Measurements from ENCODE around the gene SDHAF3. TPM values are rescaled to one million over a fixed set of nuclear protein-coding genes. Genes with fewer than 3 reads are reported as not detected.

Gene SDHAF3
- total and polyA plus RNA-seq, 2 of the 8 experiments (the other 6 are each of a cell fraction or from before 2014, with no cell fraction given) = 12.0 to 31.3 TPM

GRCh38 chr7:97167749-97168148 is 50.3 kb downstream of the SDHAF3 start:
- Histone ChIP-seq H3K23me2 (ENCODE audit: low read depth, low read length) (no peaks in the 10 kb centered on the region), H2BK12ac (ENCODE audit: low read depth, low read length) (no peak overlapping the region), H2BK5ac (ENCODE audit: low read depth, low read length) (peak overlapping the region; percentile 82), H3K23ac (ENCODE audit: insufficient read length) (no peak overlapping the region), H3K4ac (replicated peaks; ENCODE audit: insufficient read length, low read depth, low read length) (no peak overlapping the region), H3K27me3 (replicated peaks in 1 of 4; ENCODE audit: control insufficient read depth in 3 of 4, extremely low read depth in 1 of 4, insufficient read depth in 3 of 4, low read length in 3 of 4) (no peaks in the 10 kb centered on the region), H3K79me1 (ENCODE audit: low read depth, low read length) (peaks cover 2% of the 10 kb centered on the region; the same call in 1 of the 2 replicates), H4K91ac (replicated peaks; ENCODE audit: insufficient read length, low read length) (no peak overlapping the region), H4K5ac (ENCODE audit: insufficient read length, low read depth, low read length) (no peak overlapping the region), H3K9me3 (ENCODE audit: insufficient read depth in 2 of 2, low read depth in 1 of 2, low read length in 1 of 2) (no peaks in the 10 kb centered on the region; a peak in 1 of 4 replicates), H3K4me1 (replicated peaks in 1 of 4; ENCODE audit: control insufficient read depth in 3 of 4, insufficient read depth in 4 of 4, low read length in 3 of 4) (peaks cover 0 to 3% (median 0%) of the 10 kb centered on the region in 4 experiments; a peak in 2 of 7 replicates), H3K56ac (replicated peaks; ENCODE audit: insufficient read length, low read depth, low read length) (no peak overlapping the region), H3K36me3 (ENCODE audit: control insufficient read depth in 2 of 4, insufficient read depth in 4 of 4, low read length in 3 of 4) (peaks cover 0 to 5% (median 0%) of the 10 kb centered on the region in 4 experiments; a peak in 3 of 8 replicates), H2AK5ac (ENCODE audit: low read depth, low read length) (no peak overlapping the region), H3K14ac (ENCODE audit: insufficient read length) (no peak overlapping the region), H2BK20ac (ENCODE audit: low read length) (no peak overlapping the region), H3K9ac (replicated peaks in 1 of 4; ENCODE audit: extremely low read depth in 1 of 4, low read depth in 3 of 4, low read length in 3 of 4) (no peak overlapping the region; a peak in 1 of 7 replicates), H3K4me3 (ENCODE audit: extremely low read depth in 1 of 4, insufficient read depth in 2 of 4, low read depth in 3 of 4, low read length in 4 of 4) (no peak overlapping the region), H4K8ac (ENCODE audit: extremely low read depth, insufficient read depth, low read length) (no peak overlapping the region; the same call in 1 of the 2 replicates), H3K18ac (ENCODE audit: extremely low read depth, low read length) (no peak overlapping the region; the same call in 1 of the 2 replicates), H2BK15ac (ENCODE audit: low read length) (no peak overlapping the region), H4K20me1 (replicated peaks in 1 of 2; ENCODE audit: control insufficient read depth in 1 of 2, insufficient read depth in 2 of 2, low read length in 2 of 2) (no peaks in the 10 kb centered on the region), H2BK120ac (replicated peaks; ENCODE audit: low read depth, low read length) (peak overlapping the region; percentile 57), H3K79me2 (ENCODE audit: control insufficient read depth in 1 of 2, insufficient read depth in 2 of 2, low read length in 2 of 2) (peaks cover 0 to 18% of the 10 kb centered on the region in 2 experiments; a peak in 2 of 4 replicates), H2AFZ (ENCODE audit: low read length) (no peak overlapping the region), H3K27ac (ENCODE audit: low read depth, low read length) (0 out of 2 replicates have a peak overlapping the region, but pooled peaks have one; percentile 35), H3K4me2 (ENCODE audit: insufficient read depth in 1 of 2, low read depth in 2 of 2, low read length in 2 of 2) (no peak overlapping the region)
- no peak for DNase-seq (ENCODE audit: low read depth in 1 of 2, low spot score in 2 of 2)
- FAIRE-seq = no peak
- CTCF ChIA-PET (ENCODE audit: partially characterized antibody) = no interaction called here
- POLR2A ChIA-PET (ENCODE audit: partially characterized antibody) = interaction anchor here (0.6 kb wide), 1 partner anchor 49 kb away, joined by 3 read pairs; no protein-coding TSS in a partner anchor
- 77% methylated on average over 3 of the region's 3 CpGs; no CpG with 5 or more reads in 1 of the 2 experiments for WGBS, 2 experiments (ENCODE audit: extremely low coverage in 1 of 2, insufficient coverage in 1 of 2, insufficient read length in 1 of 2, insufficient replicate concordance in 2 of 2, low coverage in 1 of 2, low lambda C conversion rate in 2 of 2, missing lambda C conversion rate in 1 of 2)
- TF ChIP-seq KDM1A (IDR thresholded peaks at IDR 0.05; ENCODE audit: borderline replicate concordance, low read length) (no peak), CHD1 (IDR thresholded peaks at IDR 0.05; ENCODE audit: low read depth, low read length) (no peak), CHD2 (IDR thresholded peaks at IDR 0.05; ENCODE audit: low read length) (no peak), JUN (IDR thresholded peaks at IDR 0.05; ENCODE audit: low read depth, low read length) (no peak), RFX5 (IDR thresholded peaks at IDR 0.05; ENCODE audit: borderline replicate concordance, low read depth, low read length) (no peak), EP300 (IDR thresholded peaks at IDR 0.05; ENCODE audit: borderline replicate concordance in 1 of 2, low read depth in 2 of 2, low read length in 2 of 2) (no peak)

Data from H1 (cell line).